ENCODE results near the gene TMEM245. TPM values are rescaled to one million over a fixed set of nuclear protein-coding genes. Genes with fewer than 3 reads are reported as not detected.

Gene TMEM245
- total RNA-seq, 2 experiments from 2014 or later = 23.3 to 26.7 TPM

DNA sequence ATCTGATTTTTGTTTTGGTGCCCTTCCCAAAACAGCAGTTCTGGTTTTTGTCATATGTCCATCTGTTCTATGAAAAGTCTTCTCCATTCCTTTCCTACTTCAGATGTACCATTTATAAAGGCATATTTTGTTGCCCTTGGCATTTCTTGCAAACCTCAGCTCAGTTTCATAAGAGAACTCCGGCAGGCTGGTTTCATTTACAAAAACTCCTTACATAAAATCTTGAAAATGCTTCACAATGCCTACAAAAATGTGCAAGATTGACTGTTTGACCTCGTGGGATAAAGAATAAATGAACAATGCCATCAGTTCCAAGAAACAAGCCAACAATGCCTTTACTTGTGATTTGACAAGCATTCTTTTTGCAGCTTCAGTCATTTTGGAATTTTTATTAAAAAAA is 67.3 kb downstream of the TMEM245 start:
- no peaks in the 10 kb centered on the region for H3K9me3 Mint-ChIP-seq
- TF ChIP-seq, protein P1, sequence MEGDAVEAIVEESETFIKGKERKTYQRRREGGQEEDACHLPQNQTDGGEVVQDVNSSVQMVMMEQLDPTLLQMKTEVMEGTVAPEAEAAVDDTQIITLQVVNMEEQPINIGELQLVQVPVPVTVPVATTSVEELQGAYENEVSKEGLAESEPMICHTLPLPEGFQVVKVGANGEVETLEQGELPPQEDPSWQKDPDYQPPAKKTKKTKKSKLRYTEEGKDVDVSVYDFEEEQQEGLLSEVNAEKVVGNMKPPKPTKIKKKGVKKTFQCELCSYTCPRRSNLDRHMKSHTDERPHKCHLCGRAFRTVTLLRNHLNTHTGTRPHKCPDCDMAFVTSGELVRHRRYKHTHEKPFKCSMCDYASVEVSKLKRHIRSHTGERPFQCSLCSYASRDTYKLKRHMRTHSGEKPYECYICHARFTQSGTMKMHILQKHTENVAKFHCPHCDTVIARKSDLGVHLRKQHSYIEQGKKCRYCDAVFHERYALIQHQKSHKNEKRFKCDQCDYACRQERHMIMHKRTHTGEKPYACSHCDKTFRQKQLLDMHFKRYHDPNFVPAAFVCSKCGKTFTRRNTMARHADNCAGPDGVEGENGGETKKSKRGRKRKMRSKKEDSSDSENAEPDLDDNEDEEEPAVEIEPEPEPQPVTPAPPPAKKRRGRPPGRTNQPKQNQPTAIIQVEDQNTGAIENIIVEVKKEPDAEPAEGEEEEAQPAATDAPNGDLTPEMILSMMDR (IDR thresholded peaks at IDR 0.05) = no peak
- intact Hi-C loops (cut with micrococcal nuclease) = no loop called here
- H3K27me3 Mint-ChIP-seq = no peaks in the 10 kb centered on the region
- ChIA-PET POLR2A (no interaction called here), CTCF (interaction anchor here (1.0 kb wide), 1 partner anchor 349 kb away, joined by 3 read pairs; no protein-coding TSS in a partner anchor)
- no peak overlapping the region for H3K4me3 Mint-ChIP-seq
- ATAC-seq (no peak), DNase-seq (no peak)
- no peak overlapping the region for H3K27ac Mint-ChIP-seq
- peaks cover 1% of the 10 kb centered on the region for H3K4me1 Mint-ChIP-seq (ENCODE audit: low read depth)
- peaks cover 41% of the 10 kb centered on the region for H3K36me3 Mint-ChIP-seq (ENCODE audit: low read depth)

DNA sequence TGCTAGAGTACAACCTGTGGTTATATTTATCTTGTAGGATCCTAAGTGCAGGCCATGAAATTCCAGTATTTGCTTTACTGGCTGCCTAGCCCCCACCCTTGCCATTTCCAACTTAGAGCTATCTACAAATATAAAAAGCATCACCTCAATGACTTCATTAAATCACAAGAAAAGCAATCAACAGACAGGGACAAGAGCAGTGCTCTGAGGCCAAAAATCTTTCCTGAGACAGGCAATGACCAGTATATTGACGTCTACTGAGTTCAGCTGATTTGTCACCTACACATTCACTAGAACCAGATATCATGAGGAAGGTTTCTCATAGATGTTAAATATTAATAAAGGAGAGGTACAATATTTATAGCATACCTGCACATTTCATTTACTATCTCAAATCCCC is 68.0 kb downstream of the TMEM245 start:
- CTCF ChIA-PET = no interaction called here
- peaks cover 6% of the 10 kb centered on the region for H3K4me1 Mint-ChIP-seq (ENCODE audit: low read depth)
- ATAC-seq (no peak), DNase-seq (no peak)
- H3K27me3 Mint-ChIP-seq = no peaks in the 10 kb centered on the region
- intact Hi-C loops (cut with micrococcal nuclease) = no loop called here
- no peak overlapping the region for H3K4me3 Mint-ChIP-seq
- TF ChIP-seq, protein P1 (IDR thresholded peaks at IDR 0.05) = no peak
- POLR2A ChIA-PET = no interaction called here
- H3K36me3 Mint-ChIP-seq (ENCODE audit: low read depth) = peaks cover 43% of the 10 kb centered on the region
- no peak overlapping the region for H3K27ac Mint-ChIP-seq
- H3K9me3 Mint-ChIP-seq = no peaks in the 10 kb centered on the region

DNA sequence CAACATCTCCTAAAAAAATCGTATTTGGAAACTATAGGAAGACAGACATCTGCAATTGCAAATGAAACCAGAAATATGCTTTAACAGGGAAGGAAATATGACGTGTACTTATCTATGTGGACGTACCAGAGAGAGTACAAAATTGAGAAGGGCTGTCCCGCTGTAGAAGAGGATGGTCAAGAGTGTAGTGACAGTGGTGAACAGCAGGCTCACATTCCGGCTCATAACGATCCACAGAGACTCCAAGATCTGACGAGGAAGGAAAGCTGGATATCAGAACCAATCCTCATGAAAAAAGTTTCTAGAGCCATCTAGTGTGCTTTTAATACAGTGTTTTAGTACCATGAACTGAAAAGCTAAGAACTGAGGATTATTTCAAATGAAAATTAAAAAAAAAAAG is 69.3 kb downstream of the TMEM245 start:
- no peaks in the 10 kb centered on the region for H3K27me3 Mint-ChIP-seq
- peaks cover 50% of the 10 kb centered on the region for H3K36me3 Mint-ChIP-seq (ENCODE audit: low read depth)

DNA sequence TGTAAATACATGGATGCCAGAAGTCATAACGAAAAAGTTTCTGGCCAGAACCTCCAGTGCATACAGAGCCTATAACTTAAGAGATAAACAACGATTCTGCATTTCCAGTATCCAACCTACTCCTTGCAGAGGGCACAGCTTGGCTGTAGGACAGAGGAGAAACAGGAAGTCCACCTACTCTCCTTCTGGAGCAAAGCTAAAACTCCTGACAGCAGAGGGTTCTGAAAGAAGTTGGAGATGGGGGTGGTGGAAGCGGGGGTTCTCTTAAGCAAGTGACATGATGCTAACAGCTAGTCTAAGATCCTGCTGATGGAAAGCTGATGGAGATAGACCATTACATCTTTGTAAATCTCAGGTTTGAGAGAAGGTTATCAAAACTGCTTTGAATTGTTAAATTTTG is 70.9 kb downstream of the TMEM245 start:
- ATAC-seq = no peak
- intact Hi-C loops (cut with micrococcal nuclease) = no loop called here
- Mint-ChIP-seq H3K27me3 (no peaks in the 10 kb centered on the region), H3K4me3 (no peak overlapping the region), H3K36me3 (ENCODE audit: low read depth) (peaks cover 54% of the 10 kb centered on the region), H3K9me3 (no peaks in the 10 kb centered on the region), H3K27ac (no peak overlapping the region), H3K4me1 (ENCODE audit: low read depth) (peaks cover 6% of the 10 kb centered on the region)
- CTCF ChIA-PET = no interaction called here
- POLR2A ChIA-PET = interaction anchor here (0.6 kb wide), 1 partner anchor 32 kb away, joined by 6 read pairs; no protein-coding TSS in a partner anchor
- TF ChIP-seq, protein P1 (IDR thresholded peaks at IDR 0.05) = no peak
- no peak for DNase-seq

More for the DNA sequence above, 69.3 kb downstream of the TMEM245 start:
- DNase-seq (no peak), ATAC-seq (no peak)
- peaks cover 6% of the 10 kb centered on the region for H3K4me1 Mint-ChIP-seq (ENCODE audit: low read depth)
- ChIA-PET CTCF (no interaction called here), POLR2A (no interaction called here)
- no peaks in the 10 kb centered on the region for H3K9me3 Mint-ChIP-seq
- H3K4me3 Mint-ChIP-seq = no peak overlapping the region
- intact Hi-C loops (cut with micrococcal nuclease) = no loop called here
- no peak overlapping the region for H3K27ac Mint-ChIP-seq
- TF ChIP-seq, protein P1 (IDR thresholded peaks at IDR 0.05) = no peak

DNA sequence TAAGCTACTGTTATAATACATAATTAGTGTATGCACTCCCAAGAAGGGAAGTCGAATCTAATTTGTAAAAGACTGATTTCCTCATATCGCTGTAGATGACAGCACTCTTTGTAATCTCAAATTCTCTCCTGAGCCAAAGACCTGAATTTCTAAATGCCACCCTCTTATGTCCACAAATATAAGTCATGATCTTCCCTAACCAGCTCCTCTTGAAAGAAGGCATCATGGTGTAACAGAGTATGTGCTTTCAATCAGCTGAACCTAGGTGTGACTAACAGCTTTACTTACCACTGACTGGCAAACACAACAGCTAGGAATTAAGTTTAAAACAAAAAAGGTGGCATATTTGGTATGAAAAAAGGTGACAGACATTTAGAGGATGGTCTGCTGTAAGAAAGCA is 72.5 kb downstream of the TMEM245 start:
- ATAC-seq (no peak), DNase-seq (no peak)
- intact Hi-C loops (cut with micrococcal nuclease) = no loop called here
- Mint-ChIP-seq H3K4me3 (no peak overlapping the region), H3K9me3 (peaks cover 3% of the 10 kb centered on the region), H3K27me3 (no peaks in the 10 kb centered on the region), H3K4me1 (ENCODE audit: low read depth) (peaks cover 6% of the 10 kb centered on the region), H3K36me3 (ENCODE audit: low read depth) (peaks cover 53% of the 10 kb centered on the region), H3K27ac (no peak overlapping the region)
- CTCF ChIA-PET = interaction anchor here (1.6 kb wide), 1 partner anchor 8 kb away, joined by 3 read pairs; no protein-coding TSS in a partner anchor
- TF ChIP-seq, protein P1 (IDR thresholded peaks at IDR 0.05) = no peak
- POLR2A ChIA-PET = interaction anchor here (1.2 kb wide), 1 partner anchor 34 kb away, joined by 3 read pairs; the partner anchor contains the start of gene CTNNAL1
